Nephron (organoid): ENCODE measurements around the gene SPSB3.

Experiments used
- H3K27ac Mint-ChIP-seq, 3 experiments: 2 replicates each; pipeline ENCODE4 v1.8.0; 2020; ENCODE audit warnings: mixed read lengths in 3 of 3, mild to moderate bottlenecking in 2 of 3, moderate library complexity in 1 of 3
- H3K27me3 Mint-ChIP-seq: 2 replicates; pipeline ENCODE4 v1.8.0; 2021; ENCODE audit warnings: low read depth, mild to moderate bottlenecking, moderate library complexity, mixed read lengths
- H3K36me3 Mint-ChIP-seq: 2 replicates; pipeline ENCODE4 v1.8.0; 2020; ENCODE audit warnings: low read depth, mixed read lengths
- H3K4me1 Mint-ChIP-seq: 2 replicates; pipeline ENCODE4 v1.8.0; 2020; ENCODE audit warnings: mixed read lengths
- H3K4me3 Mint-ChIP-seq, 3 experiments: 2 replicates each; pipeline ENCODE4 v1.8.0; 2020; ENCODE audit warnings: mild to moderate bottlenecking in 3 of 3, mixed read lengths in 3 of 3, moderate library complexity in 2 of 3
- H3K9me3 Mint-ChIP-seq: 2 replicates; pipeline ENCODE4 v1.8.0; 2020; ENCODE audit warnings: mixed read lengths
- CTCF ChIP-seq, 3 experiments: fragments of 200-600 bp; sonication (generic); IDR thresholded peaks; one replicate each; pipeline ENCODE4 v1.5.0; 2021; ENCODE audit warnings: antibody characterized with exemption in 3 of 3; ENCODE audit not compliant: unreplicated experiment in 3 of 3

Gene SPSB3

GRCh38 chr16:1818204-1818872, 36.0 kb upstream of the SPSB3 start:
- no peak overlapping the region for H3K4me3 Mint-ChIP-seq
- H3K9me3 Mint-ChIP-seq = no peaks in the 10 kb centered on the region
- H3K4me1 Mint-ChIP-seq = no peaks in the 10 kb centered on the region
- TF ChIP-seq CTCF (IDR thresholded peaks at IDR 0.05; ENCODE audit: unreplicated experiment in 3 of 3) = no peak
- H3K27me3 Mint-ChIP-seq = no peaks in the 10 kb centered on the region
- H3K36me3 Mint-ChIP-seq = peaks cover 14% of the 10 kb centered on the region
- H3K27ac Mint-ChIP-seq = no peak overlapping the region

- peaks cover 16% of the 10 kb centered on the region for H3K36me3 Mint-ChIP-seq
- H3K27ac Mint-ChIP-seq = no peak overlapping the region
- H3K4me1 Mint-ChIP-seq = no peaks in the 10 kb centered on the region
- H3K27me3 Mint-ChIP-seq = no peaks in the 10 kb centered on the region
- H3K4me3 Mint-ChIP-seq = no peak overlapping the region
- TF ChIP-seq CTCF (IDR thresholded peaks at IDR 0.05; ENCODE audit: unreplicated experiment in 3 of 3) = no peak
- H3K9me3 Mint-ChIP-seq = no peaks in the 10 kb centered on the region
These were observed 35.3 kb upstream of the SPSB3 start for GRCh38 chr16:1817716-1818115.

- no peak for TF ChIP-seq CTCF (IDR thresholded peaks at IDR 0.05; ENCODE audit: unreplicated experiment in 3 of 3)
- Mint-ChIP-seq H3K4me1 (no peaks in the 10 kb centered on the region), H3K36me3 (peaks cover 16% of the 10 kb centered on the region), H3K4me3 (no peak overlapping the region), H3K27me3 (no peaks in the 10 kb centered on the region), H3K27ac (no peak overlapping the region), H3K9me3 (no peaks in the 10 kb centered on the region)
These were observed 34.9 kb upstream of the SPSB3 start for GRCh38 chr16:1817276-1817589.

- Mint-ChIP-seq H3K4me1 (no peaks in the 10 kb centered on the region), H3K4me3 (no peak overlapping the region), H3K27me3 (no peaks in the 10 kb centered on the region), H3K27ac (no peak overlapping the region), H3K9me3 (no peaks in the 10 kb centered on the region), H3K36me3 (peaks cover 16% of the 10 kb centered on the region)
- TF ChIP-seq CTCF (IDR thresholded peaks at IDR 0.05; ENCODE audit: unreplicated experiment in 3 of 3) = no peak
These were observed 34.3 kb upstream of the SPSB3 start for GRCh38 chr16:1816396-1817275.

GRCh38 chr16:1815461-1815860, 33.1 kb upstream of the SPSB3 start:
- H3K27ac Mint-ChIP-seq = no peak overlapping the region
- no peaks in the 10 kb centered on the region for H3K27me3 Mint-ChIP-seq
- H3K4me3 Mint-ChIP-seq = no peak overlapping the region
- H3K36me3 Mint-ChIP-seq = peaks cover 16% of the 10 kb centered on the region
- no peaks in the 10 kb centered on the region for H3K9me3 Mint-ChIP-seq
- TF ChIP-seq CTCF (IDR thresholded peaks at IDR 0.05; ENCODE audit: unreplicated experiment in 3 of 3) = no peak
- H3K4me1 Mint-ChIP-seq = no peaks in the 10 kb centered on the region
